MM.1S (cell line): Measurements from ENCODE around the gene ADAMTS3.

Experiments used
- DNase-seq: peaks from one replicate; pipeline ENCODE4 v3.0.0-alpha.2; 2015
- H2AFZ ChIP-seq: fragments of 300-600 bp; sonication (generic); 2 replicates; pipeline ENCODE4 v1.6.0; 2016; ENCODE audit warnings: antibody characterized with exemption, low read length
- H3F3A ChIP-seq: fragments of 300-600 bp; sonication (generic); 2 replicates; pipeline ENCODE4 v1.6.1; 2016; ENCODE audit warnings: mild to moderate bottlenecking, antibody characterized with exemption, low read length, moderate library complexity, mixed read lengths; ENCODE audit not compliant: insufficient read depth
- H3K27ac ChIP-seq: fragments of 300-600 bp; sonication (generic); 2 replicates; pipeline ENCODE4 v1.5.1; 2016; ENCODE audit warnings: mild to moderate bottlenecking, low read length
- H3K27me3 ChIP-seq: fragments of 300-600 bp; sonication (generic); replicated peaks from 2 replicates; pipeline ENCODE4 v1.6.0; 2016; ENCODE audit warnings: low read length; ENCODE audit not compliant: insufficient read depth
- H3K36me3 ChIP-seq: fragments of 300-600 bp; sonication (generic); replicated peaks from 2 replicates; pipeline ENCODE4 v1.6.1; 2016; ENCODE audit warnings: mild to moderate bottlenecking, low read length, mixed read lengths; ENCODE audit not compliant: insufficient read depth
- H3K4me1 ChIP-seq: fragments of 300-600 bp; sonication (generic); 2 replicates; pipeline ENCODE4 v1.6.1; 2016; ENCODE audit warnings: low read length, mixed read lengths
- H3K4me2 ChIP-seq: fragments of 300-600 bp; sonication (generic); 2 replicates; pipeline ENCODE4 v1.6.0; 2016; ENCODE audit warnings: low read depth, low read length
- H3K4me3 ChIP-seq: fragments of 300-600 bp; sonication (generic); 2 replicates; pipeline ENCODE4 v1.5.1; 2016; ENCODE audit warnings: low read length, mixed read lengths
- H3K79me2 ChIP-seq: fragments of 300-600 bp; sonication (generic); 2 replicates; pipeline ENCODE4 v1.6.1; 2016; ENCODE audit warnings: mixed run types, low read length, mixed read lengths
- H3K9ac ChIP-seq: fragments of 300-600 bp; sonication (generic); 2 replicates; pipeline ENCODE4 v1.6.1; 2016; ENCODE audit warnings: low read length, mixed read lengths
- H3K9me2 ChIP-seq: fragments of 300-600 bp; sonication (generic); replicated peaks from 2 replicates; pipeline ENCODE4 v1.6.1; 2016; ENCODE audit warnings: mild to moderate bottlenecking, low read length, mixed read lengths; ENCODE audit not compliant: insufficient read depth
- H3K9me3 ChIP-seq: fragments of 300-600 bp; sonication (generic); replicated peaks from 2 replicates; pipeline ENCODE4 v1.6.1; 2016; ENCODE audit warnings: mild to moderate bottlenecking, low read length, mixed read lengths; ENCODE audit not compliant: insufficient read depth
- H4K20me1 ChIP-seq: fragments of 300-600 bp; sonication (generic); 2 replicates; pipeline ENCODE4 v1.6.1; 2016; ENCODE audit warnings: mild to moderate bottlenecking, low read length, moderate library complexity, mixed read lengths; ENCODE audit not compliant: insufficient read depth
- CTCF ChIP-seq: fragments of 300-600 bp; sonication (generic); IDR thresholded peaks from 2 replicates; pipeline ENCODE4 v1.5.1; 2016; ENCODE audit warnings: antibody characterized with exemption, low read length, mixed read lengths
- EZH2 ChIP-seq: fragments of 300-600 bp; sonication (generic); optimal IDR thresholded peaks from 2 replicates; pipeline ENCODE3; 2017; ENCODE audit warnings: low read depth, mild to moderate bottlenecking, antibody characterized with exemption, low read length, mixed read lengths
- EZH2phosphoT487 ChIP-seq: fragments of 300-600 bp; sonication (generic); IDR thresholded peaks from 2 replicates; pipeline ENCODE4 v1.6.1; 2018; ENCODE audit warnings: antibody characterized with exemption, low read length

Gene ADAMTS3

GRCh38 chr4:72376901-72377300 lies 192.1 kb downstream of the ADAMTS3 start:
- Histone ChIP-seq H4K20me1 (no peaks in the 10 kb centered on the region), H3K4me1 (no peaks in the 10 kb centered on the region), H3F3A (no peaks in the 10 kb centered on the region), H3K36me3 (no peaks in the 10 kb centered on the region), H3K9me2 (no peaks in the 10 kb centered on the region), H2AFZ (no peak overlapping the region), H3K27ac (no peak overlapping the region), H3K79me2 (no peaks in the 10 kb centered on the region), H3K4me3 (no peak overlapping the region), H3K9ac (no peak overlapping the region), H3K9me3 (no peaks in the 10 kb centered on the region), H3K4me2 (no peak overlapping the region), H3K27me3 (no peaks in the 10 kb centered on the region)
- no peak for TF ChIP-seq CTCF
- no peak for TF ChIP-seq EZH2
- no peak for TF ChIP-seq EZH2phosphoT487
- no peak for DNase-seq

GRCh38 chr4:72375073-72375736 lies 193.8 kb downstream of the ADAMTS3 start:
- no peaks in the 10 kb centered on the region for H3K36me3 ChIP-seq
- H3K79me2 ChIP-seq, result no peaks in the 10 kb centered on the region
- no peak overlapping the region for H3K4me2 ChIP-seq
- no peak overlapping the region for H3K27ac ChIP-seq
- DNase-seq, result no peak
- H3K4me3 ChIP-seq, result no peak overlapping the region
- no peaks in the 10 kb centered on the region for H4K20me1 ChIP-seq
- H3F3A ChIP-seq, result no peaks in the 10 kb centered on the region
- no peaks in the 10 kb centered on the region for H3K27me3 ChIP-seq
- H3K9me3 ChIP-seq, result no peaks in the 10 kb centered on the region
- no peak overlapping the region for H3K9ac ChIP-seq
- no peak overlapping the region for H2AFZ ChIP-seq
- TF ChIP-seq EZH2 (no peak), EZH2phosphoT487 (no peak), CTCF (no peak)
- no peaks in the 10 kb centered on the region for H3K9me2 ChIP-seq
- no peaks in the 10 kb centered on the region for H3K4me1 ChIP-seq

GRCh38 chr4:72374159-72374558 lies 194.9 kb downstream of the ADAMTS3 start:
- H3K4me3 ChIP-seq, result no peak overlapping the region
- no peak overlapping the region for H3K9ac ChIP-seq
- no peak overlapping the region for H3K4me2 ChIP-seq
- no peak overlapping the region for H2AFZ ChIP-seq
- DNase-seq, result no peak
- no peaks in the 10 kb centered on the region for H3K27me3 ChIP-seq
- no peaks in the 10 kb centered on the region for H3F3A ChIP-seq
- H3K27ac ChIP-seq, result no peak overlapping the region
- TF ChIP-seq EZH2phosphoT487 (no peak), CTCF (no peak), EZH2 (no peak)
- no peaks in the 10 kb centered on the region for H3K79me2 ChIP-seq
- no peaks in the 10 kb centered on the region for H4K20me1 ChIP-seq
- no peaks in the 10 kb centered on the region for H3K4me1 ChIP-seq
- no peaks in the 10 kb centered on the region for H3K9me3 ChIP-seq
- no peaks in the 10 kb centered on the region for H3K9me2 ChIP-seq
- no peaks in the 10 kb centered on the region for H3K36me3 ChIP-seq
